A549 treated with GW870086 at 1 μM for 4 hours (cell line): ENCODE data around the gene PCDHB5. TPM values are rescaled to one million over a fixed set of nuclear protein-coding genes. Genes with fewer than 3 reads are reported as not detected.

Source experiments
- total RNA-seq: library from RNA; stranded (reverse); fragments of 200-300 nt; extraction: Qiagen RNA extraction; gene quantifications from 5 replicates; pipeline ENCODE4 v1.2.3, GENCODE V29; 2022; ENCODE audit warnings: low read depth

Gene PCDHB5
- total RNA-seq = 0.94 to 1.8 TPM (median 1.5 TPM) in 5 replicates

GRCh38 chr5:141135030-141135717, at the start of gene PCDHB5:
Gene PCDHB5, plus strand, starts transcription at chr5:141135206. Its CDS starts 229 bp downstream, at chr5:141135435.

GRCh38 chr5:141094481-141095262, 40.3 kb upstream of the PCDHB5 start, which contains the start of gene PCDHB2:
Gene PCDHB2, plus strand, starts transcription at chr5:141094615. Its CDS starts 176 bp downstream, at chr5:141094791.

GRCh38 chr5:141100243-141100805, 34.7 kb upstream of the PCDHB5 start, which contains the start of gene PCDHB3:
Gene PCDHB3, plus strand, starts transcription at chr5:141100473. Its CDS starts 177 bp downstream, at chr5:141100650.

GRCh38 chr5:141121563-141121962, 13.4 kb upstream of the PCDHB5 start, which contains the start of gene PCDHB4:
Gene PCDHB4, plus strand, starts transcription at chr5:141121818. Its CDS starts 181 bp downstream, at chr5:141121999.

GRCh38 chr5:141149812-141150211, 14.8 kb downstream of the PCDHB5 start, which contains the start of gene PCDHB6:
Gene PCDHB6, plus strand, starts transcription at chr5:141150057. Its CDS starts 201 bp downstream, at chr5:141150258.

GRCh38 chr5:141172381-141173204, 37.6 kb downstream of the PCDHB5 start, which contains the start of gene PCDHB7:
Gene PCDHB7, plus strand, starts transcription at chr5:141172644. Its CDS starts 192 bp downstream, at chr5:141172836.

GRCh38 chr5:141177577-141178191, 42.7 kb downstream of the PCDHB5 start, which contains the start of gene PCDHB8:
Gene PCDHB8, plus strand, starts transcription at chr5:141177790. Its CDS starts 245 bp downstream, at chr5:141178035.

GRCh38 chr5:141182248-141182647, 47.2 kb downstream of the PCDHB5 start, which contains the start of gene PCDHB16:
Gene PCDHB16, plus strand, starts transcription at chr5:141182387. Its CDS starts 173 bp downstream, at chr5:141182560.

GRCh38 chr5:141186897-141187512, 52.0 kb downstream of the PCDHB5 start, which contains the start of gene PCDHB9:
Gene PCDHB9, plus strand, starts transcription at chr5:141187161. Its CDS starts 158 bp downstream, at chr5:141187319.

Other genes starting within 250 kb of the PCDHB5 start
- 2.4 to 3.3 TPM (median 3.0 TPM) in 5 replicates for gene PCDHAC1, start 208.9 kb upstream of the PCDHB5 start, total RNA-seq
- 4.0 to 5.0 TPM (median 4.4 TPM) in 5 replicates for gene PCDHAC2, start 168.7 kb upstream of the PCDHB5 start, total RNA-seq
- gene PCDHB1, start 83.8 kb upstream of the PCDHB5 start, total RNA-seq = not detected in 5 replicates
- 3.3 to 4.1 TPM (median 3.4 TPM) in 5 replicates for gene PCDHB2, start 40.6 kb upstream of the PCDHB5 start, total RNA-seq
- 0.05 TPM in 1 of 5 replicates, not detected in the others for gene PCDHB3, start 34.7 kb upstream of the PCDHB5 start, total RNA-seq
- gene PCDHB4, start 13.4 kb upstream of the PCDHB5 start, total RNA-seq = 0.03 to 0.11 TPM (median 0.08 TPM) in 3 of 5 replicates, not detected in the others
- gene PCDHB6, start 14.9 kb downstream of the PCDHB5 start, total RNA-seq = 0.81 to 1.2 TPM (median 0.89 TPM) in 5 replicates
- gene PCDHB7, start 37.4 kb downstream of the PCDHB5 start, total RNA-seq = not detected in 5 replicates
- gene PCDHB8, start 42.6 kb downstream of the PCDHB5 start, total RNA-seq = 0.24 to 0.39 TPM (median 0.32 TPM) in 5 replicates
- gene PCDHB16, start 47.2 kb downstream of the PCDHB5 start, total RNA-seq = 0.05 to 0.15 TPM (median 0.06 TPM) in 4 of 5 replicates, not detected in the other
- 0.05 TPM in 1 of 5 replicates, not detected in the others for gene PCDHB9, start 52.0 kb downstream of the PCDHB5 start, total RNA-seq
- gene PCDHB10, start 57.1 kb downstream of the PCDHB5 start, total RNA-seq = 0.05 TPM in 2 of 5 replicates, not detected in the others
- 0.08 to 0.12 TPM (median 0.10 TPM) in 4 of 5 replicates, not detected in the other for gene PCDHB11, start 64.4 kb downstream of the PCDHB5 start, total RNA-seq
- not detected in 5 replicates for gene PCDHB12, start 73.5 kb downstream of the PCDHB5 start, total RNA-seq
- gene PCDHB13, start 78.7 kb downstream of the PCDHB5 start, total RNA-seq = 0.03 to 0.07 TPM (median 0.07 TPM) in 4 of 5 replicates, not detected in the other
- gene PCDHB14, start 88.1 kb downstream of the PCDHB5 start, total RNA-seq = 0.02 to 0.13 TPM (median 0.07 TPM) in 5 replicates
- gene PCDHB15, start 110.2 kb downstream of the PCDHB5 start, total RNA-seq = 0.05 to 0.16 TPM (median 0.09 TPM) in 3 of 5 replicates, not detected in the others
- gene SLC25A2, start 168.8 kb downstream of the PCDHB5 start, total RNA-seq = not detected in 5 replicates
- gene TAF7, start 185.6 kb downstream of the PCDHB5 start, total RNA-seq = 63.2 to 78.4 TPM (median 73.8 TPM) in 5 replicates
- 0.29 to 0.38 TPM (median 0.32 TPM) in 5 replicates for gene PCDHGA1, start 195.3 kb downstream of the PCDHB5 start, total RNA-seq
- gene PCDHGA2, start 203.6 kb downstream of the PCDHB5 start, total RNA-seq = 0.45 to 0.72 TPM (median 0.70 TPM) in 5 replicates
- gene PCDHGA3, start 208.6 kb downstream of the PCDHB5 start, total RNA-seq = not detected in 5 replicates
- gene PCDHGB1, start 214.9 kb downstream of the PCDHB5 start, total RNA-seq = 1.6 to 2.1 TPM (median 1.9 TPM) in 5 replicates
- 0.07 to 0.18 TPM (median 0.14 TPM) in 5 replicates for gene PCDHGA4, start 219.8 kb downstream of the PCDHB5 start, total RNA-seq
- gene PCDHGB2, start 224.8 kb downstream of the PCDHB5 start, total RNA-seq = 0.05 to 0.19 TPM (median 0.10 TPM) in 5 replicates
- gene PCDHGA5, start 229.0 kb downstream of the PCDHB5 start, total RNA-seq = 0.08 to 0.22 TPM (median 0.12 TPM) in 5 replicates
- gene PCDHGB3, start 235.0 kb downstream of the PCDHB5 start, total RNA-seq = 0.16 to 0.31 TPM (median 0.22 TPM) in 5 replicates
- 0.13 to 0.26 TPM (median 0.14 TPM) in 5 replicates for gene PCDHGA6, start 238.7 kb downstream of the PCDHB5 start, total RNA-seq
- gene PCDHGA7, start 247.5 kb downstream of the PCDHB5 start, total RNA-seq = 0.59 to 1.1 TPM (median 0.95 TPM) in 5 replicates